HCT116 (cell line): ENCODE measurements around the gene AURKAIP1.

Experiments used
- REST ChIP-seq: IDR thresholded peaks from 2 replicates; pipeline ENCODE4 v1.6.1; 2012; ENCODE audit warnings: low read depth
- TCF7L2 ChIP-seq: IDR thresholded peaks from 2 replicates; pipeline ENCODE4 v1.7.0; 2011; ENCODE audit warnings: borderline replicate concordance, inconsistent platforms; ENCODE audit not compliant: insufficient read depth, insufficient read length; ENCODE audit errors: extremely low read depth

GRCh38 chr1:1345860-1346500, 29.0 kb downstream of the AURKAIP1 start:
- no peak for TF ChIP-seq REST
- TF ChIP-seq TCF7L2: no peak
